DMS114 treated with DMSO at 0.1 percent for 48 hours (cell line): Measurements from ENCODE around the gene FAM120B.

Experiments used
- DNase-seq: peaks from one replicate; lab custom pipeline; 2025; ENCODE audit not compliant: unreplicated experiment; lab: John Stamatoyannopoulos, UW

Gene FAM120B

DNA sequence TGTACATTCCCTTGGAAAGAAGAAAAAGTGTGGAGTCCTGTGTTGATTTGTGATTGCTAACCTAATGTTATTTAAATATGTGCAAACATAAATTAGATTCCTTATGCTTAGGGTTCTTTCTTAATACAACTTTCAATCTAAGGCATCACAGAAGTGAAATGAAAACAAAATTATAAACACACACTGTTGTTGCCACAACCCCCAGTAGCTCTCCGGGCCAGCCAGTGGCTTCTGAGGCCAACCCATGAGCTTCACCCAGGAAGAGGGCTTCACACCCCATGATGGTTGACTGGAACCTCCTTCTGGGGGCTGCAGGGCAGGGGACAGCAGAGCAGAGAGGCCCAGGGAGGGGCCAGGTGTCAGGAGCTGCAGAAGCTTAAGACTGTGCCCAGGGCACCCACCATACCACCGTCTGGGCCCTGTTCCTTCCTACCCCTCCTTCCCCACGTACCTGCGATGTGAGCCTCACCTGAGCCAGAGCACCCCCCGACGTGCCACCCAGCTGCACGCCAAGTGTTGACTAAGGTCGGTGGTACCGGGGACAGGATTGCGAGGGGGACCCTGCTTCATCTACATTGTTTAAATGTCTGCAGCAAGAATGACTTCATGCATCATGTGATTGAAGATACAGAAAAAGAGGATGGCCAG, 110.5 kb downstream of the FAM120B start:
- DNase-seq, result no peak

DNA sequence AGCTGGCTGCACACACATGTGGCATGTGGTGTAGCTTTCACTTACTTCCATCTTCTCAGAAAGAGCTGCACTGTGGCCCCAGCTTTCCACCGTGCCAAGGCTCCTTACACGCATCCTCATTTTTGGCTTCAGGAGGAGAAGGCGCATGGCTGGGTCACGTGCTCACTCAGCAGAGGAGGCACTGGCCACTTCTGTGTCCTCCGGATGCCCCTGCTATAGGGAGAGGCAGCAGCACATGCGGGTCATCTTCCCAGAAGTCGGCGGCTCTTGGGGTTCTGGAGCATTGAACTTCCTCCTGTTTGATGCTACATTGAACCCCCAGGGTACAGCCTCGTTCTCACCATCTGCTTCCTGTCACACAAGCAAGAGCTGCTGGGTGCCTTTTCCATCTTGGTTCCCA, 111.3 kb downstream of the FAM120B start:
- no peak for DNase-seq

DNA sequence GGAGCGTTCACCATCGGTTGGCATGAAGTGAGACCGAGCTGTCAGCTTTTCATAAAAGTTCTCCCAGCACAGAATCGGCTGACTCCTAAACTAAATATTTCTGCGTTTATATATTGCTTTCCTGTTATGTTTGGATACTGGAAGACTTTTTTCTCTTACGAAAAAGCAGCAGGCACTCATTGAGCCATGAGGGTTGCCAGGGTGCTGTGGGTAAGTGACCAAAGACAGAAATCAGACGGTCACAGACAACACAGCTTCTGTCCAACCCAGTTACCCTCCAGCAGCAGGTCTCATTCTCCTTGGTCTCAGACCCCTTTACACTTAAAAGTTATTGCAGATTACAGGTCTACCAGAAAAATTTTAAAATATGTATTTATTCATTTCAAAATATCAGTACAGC, 113.7 kb downstream of the FAM120B start:
- DNase-seq, result no peak

DNA sequence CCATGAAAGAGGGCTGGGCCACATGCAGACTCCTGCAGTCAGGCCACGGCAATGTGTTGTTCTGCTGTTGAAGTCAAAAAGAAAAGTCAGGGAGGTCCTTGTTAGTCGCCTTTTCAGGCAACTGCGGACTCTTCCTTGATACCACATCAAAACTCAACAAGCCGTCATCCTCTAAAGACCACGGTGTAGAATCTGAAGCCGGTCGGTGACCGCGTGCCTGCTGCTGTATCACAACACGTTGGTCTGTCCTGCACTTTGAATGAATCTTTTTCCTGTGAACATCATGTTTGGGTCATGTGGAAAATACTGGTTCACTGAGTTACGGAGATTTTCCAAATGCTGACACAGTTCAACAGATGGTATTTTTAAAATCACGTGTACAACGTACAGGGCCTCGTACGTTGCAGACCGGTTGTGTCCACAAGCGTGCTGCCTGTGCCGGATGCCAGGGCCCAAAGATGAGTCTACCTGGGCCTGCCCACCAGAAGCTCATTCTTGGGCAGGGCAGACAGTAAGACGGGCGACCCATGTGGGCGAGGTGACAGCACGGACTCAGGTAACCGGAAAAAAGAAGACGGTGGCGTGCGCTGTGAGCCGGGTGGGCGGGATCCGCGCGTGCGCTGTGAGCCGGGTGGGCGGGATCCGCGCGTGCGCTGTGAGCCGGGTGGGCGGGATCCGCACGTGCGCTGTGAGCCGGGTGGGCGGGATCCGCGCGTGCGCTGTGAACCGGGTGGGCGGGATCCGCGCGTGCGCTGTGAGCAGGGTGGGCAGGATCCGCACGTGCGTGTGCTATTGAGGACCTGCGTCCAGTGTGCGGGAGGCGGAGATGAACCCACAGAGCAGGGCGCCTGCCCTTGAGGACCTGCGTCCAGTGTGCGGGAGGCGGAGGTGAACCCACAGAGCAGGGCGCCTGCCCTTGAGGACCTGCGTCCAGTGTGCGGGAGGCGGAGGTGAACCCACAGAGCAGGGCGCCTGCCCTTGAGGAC, 114.5 kb downstream of the FAM120B start:
- no peak for DNase-seq

DNA sequence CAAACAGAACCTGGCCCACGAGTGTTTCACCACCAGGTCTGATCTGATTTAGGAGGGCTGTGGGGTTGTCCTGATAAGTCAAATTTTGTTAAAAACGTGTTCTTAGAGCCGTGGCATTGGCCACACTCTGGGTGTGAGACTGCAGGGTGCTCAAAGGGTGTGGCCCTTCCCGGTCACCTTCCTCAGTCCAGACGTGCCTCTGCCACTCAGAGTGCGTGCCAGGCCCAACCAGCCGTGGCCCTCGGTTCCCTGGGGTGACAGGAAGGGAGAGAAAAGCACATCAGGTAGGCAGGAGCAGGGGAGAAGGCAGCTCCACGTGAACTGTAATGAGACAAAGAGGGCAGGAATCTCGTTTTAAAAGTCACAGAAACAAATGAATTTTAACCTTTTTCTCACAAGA, 115.4 kb downstream of the FAM120B start:
- no peak for DNase-seq

DNA sequence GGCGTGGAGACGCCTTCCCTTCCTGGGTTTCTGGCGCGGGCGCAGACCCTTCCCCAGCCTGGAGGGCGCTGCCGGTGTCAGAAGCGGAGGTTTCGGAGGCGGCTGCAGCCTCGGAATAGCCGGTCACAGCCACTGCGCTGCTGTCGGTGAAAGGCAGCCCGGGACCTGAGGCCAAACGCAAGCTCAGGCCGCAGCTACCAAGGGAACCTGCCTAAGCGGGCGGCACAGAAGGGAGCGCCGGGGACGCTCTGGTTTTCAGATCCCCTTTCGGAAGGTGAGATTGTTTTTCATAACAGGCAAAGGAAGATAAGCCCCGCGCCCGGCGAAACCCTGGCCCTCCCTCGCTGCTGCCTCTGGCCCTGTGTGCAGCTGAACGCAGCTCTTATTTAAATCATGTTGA, 116.5 kb downstream of the FAM120B start:
- DNase-seq, result no peak

DNA sequence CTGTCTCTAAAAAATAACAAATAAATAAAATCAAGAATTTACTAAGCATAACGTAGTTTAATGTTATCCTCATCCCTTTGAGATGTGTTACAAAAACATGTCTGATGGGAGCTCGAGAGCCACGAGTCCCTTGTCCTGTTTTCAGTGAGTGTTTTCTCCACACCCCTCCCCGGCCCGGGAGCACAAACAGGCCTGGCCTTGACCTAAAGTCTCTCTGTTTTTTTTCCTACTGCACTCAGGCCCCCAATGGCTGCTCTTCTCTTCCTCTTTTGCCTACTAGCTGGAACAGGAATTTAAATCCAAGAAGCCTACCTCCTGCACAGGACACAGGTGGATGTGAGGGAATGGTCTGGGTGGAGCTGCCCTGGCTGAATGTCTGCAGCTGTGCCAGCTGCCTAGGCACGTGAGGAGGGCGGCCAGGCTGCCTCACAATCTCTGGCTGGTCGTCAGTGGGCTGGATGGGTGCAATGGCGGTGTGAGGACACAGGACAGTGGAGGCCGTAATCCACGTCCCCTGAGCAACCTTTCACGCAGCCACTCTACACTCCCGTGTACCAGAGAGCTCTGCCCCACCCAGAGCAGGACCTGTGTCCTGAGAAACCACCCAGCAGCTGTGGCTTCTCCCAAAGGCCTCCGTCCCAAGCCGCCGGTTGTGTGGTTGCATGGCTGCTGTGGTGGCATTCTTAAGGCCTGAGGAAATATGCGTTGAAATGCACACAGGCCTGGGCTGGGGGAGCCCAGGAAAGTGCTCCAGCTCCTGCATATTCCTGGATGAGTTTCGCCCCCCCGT, 117.5 kb downstream of the FAM120B start:
- DNase-seq, result no peak

DNA sequence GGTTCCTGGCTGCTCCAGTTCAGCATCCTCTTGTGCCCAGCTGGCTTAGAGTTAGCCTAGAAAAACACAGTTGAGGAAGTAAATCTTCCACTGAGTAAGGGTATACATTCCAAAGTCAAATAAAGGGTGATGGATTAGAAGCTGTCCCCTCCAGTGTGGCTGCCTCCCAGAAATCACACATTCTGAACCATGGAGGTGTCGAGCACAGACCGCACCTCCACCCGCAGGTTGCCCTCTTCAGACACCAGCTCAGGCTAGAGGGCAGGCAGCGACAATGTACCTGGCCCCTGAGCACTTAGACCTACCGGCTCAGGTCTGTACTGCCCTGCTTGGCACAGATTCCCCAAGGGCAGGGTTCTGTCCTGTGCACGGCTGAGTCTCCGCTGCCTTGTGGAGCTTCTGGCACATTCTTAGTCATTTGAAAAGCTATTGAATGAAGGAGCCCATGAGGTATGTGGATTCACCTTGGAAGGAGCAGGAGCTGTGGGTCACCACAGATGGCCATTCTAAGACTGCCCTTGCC, 118.1 kb downstream of the FAM120B start:
- no peak for DNase-seq

DNA sequence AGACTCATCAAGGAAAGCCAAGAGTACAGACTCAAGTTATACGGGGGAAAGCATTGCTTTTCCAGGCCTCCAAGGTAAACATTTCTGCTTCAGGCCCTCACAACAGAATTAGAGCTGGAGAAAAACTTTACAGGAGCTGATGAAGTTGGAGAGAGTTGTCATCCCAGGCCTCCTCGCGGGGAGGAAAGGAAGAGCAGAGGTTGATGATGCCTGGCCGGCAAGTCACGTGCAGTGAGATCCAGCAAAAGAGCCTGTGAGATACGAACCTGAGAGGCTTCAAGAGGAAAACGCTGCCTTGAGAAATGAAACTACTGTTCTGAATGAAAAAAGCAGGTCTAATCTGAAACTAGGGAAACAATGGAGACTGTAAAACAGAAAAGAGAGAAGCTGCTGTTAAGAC, 122.9 kb downstream of the FAM120B start:
- no peak for DNase-seq

DNA sequence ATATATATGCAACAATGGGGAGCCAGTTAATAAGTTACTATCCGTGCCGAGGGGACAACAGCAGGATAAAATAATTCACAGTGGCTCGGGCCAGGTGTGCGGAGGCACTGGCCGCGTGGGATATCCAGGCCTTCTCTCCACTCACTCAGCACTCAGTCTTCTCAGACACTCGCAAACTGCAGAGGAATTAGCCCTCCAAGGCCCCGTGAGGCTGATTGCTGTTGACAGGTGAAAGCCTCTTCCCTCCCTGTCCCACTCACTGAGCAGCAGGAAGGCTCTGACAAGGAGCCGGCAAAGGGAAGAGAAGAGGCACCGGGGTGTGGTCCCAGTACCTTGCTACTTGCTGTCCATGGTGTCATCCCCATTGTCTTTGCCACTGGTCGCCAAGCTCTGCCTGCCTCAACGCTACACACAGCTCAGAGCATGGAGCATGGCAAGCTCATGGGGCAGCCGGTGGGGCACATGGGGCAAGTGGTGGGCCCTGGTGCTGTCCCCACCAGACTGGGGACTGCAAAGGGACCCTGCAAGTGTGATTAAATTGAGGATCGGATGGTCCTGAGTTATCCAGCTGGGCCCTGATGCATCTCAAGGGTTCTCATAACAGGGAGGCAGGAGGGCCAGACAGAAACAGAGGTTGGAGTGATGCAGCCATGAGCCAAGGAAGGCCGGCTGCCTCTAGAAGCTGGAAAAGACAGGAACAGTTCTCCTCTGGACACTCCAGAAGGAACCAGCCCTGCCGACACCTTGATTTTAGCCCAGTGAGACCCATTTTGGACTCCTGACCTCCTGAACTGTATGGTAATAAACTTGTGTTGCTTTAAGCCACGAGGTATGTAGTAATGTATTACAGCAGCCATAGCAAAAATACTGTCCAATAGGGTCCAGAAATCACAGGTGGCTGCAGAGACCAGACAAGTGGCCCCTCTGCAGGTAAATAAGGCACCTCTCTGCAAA, 126.9 kb downstream of the FAM120B start:
- no peak for DNase-seq

DNA sequence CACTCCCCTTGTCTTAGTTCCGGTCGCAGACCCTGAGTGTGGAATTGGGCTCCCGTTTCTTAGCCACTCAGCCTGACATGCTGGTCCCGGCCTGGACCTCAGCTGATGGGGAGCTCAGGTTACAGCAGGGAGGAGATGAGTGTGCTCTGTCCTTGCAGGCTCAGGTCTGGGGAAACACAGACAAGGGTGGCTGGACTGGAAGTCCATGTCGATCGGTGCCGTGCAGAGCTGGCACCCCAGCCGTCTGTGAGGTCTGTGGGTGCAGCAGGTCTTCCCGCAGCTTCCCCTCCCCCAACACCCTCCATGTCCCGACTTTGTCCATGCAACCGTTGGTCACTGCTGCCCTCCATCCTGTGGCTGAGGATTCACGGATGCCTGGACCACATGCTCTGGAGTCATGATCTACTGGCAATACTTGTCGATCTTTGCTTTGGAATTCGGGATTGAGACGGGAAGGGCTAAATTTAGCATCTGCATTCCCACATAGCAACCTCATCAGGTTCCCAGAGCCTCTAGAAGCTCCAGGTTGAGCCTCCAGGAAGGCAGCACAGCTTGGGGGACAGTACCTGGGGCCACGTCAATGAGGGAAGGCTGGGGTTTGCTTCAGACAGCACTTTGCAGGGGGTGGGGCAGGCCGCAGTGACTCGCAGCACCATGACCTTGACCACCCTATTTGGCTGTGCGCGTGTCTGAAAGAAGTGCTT, 127.7 kb downstream of the FAM120B start:
- no peak for DNase-seq

DNA sequence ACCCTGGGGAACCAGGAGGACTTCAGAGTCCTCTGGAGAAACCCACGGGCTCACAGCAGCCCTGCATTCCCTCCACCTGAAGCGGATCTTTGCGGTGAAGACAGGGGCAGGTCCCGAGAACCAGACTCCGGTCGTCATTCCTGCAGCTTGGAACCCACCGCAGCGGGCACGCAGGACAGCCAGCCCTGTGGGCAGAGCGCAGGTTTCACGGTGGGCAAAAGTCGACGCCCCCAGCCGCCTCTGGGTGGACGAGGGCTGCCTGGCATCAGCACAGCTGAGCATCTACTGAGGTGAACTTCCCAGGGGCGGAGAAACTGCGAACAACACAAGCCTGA, 128.2 kb downstream of the FAM120B start:
- DNase-seq, result no peak

DNA sequence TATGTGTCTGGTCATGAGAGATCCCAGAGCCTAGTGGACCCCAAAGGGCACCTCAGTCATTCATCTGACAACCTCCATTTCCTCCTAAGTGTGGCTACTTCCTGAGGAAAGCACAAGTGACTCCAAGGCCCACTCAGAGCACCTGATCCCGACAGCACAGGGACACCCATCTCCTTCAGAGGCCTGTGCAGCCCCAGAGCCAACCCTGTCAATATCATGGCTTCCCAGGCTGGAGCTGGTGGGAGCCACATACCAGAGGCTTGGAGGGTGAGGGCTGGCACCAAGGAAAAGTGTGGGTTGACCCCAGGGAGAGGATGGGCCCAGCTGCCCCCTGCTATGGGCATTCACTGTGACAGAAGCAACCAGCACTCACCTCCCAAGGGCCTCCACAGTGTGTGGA, 129.2 kb downstream of the FAM120B start:
- DNase-seq, result no peak

DNA sequence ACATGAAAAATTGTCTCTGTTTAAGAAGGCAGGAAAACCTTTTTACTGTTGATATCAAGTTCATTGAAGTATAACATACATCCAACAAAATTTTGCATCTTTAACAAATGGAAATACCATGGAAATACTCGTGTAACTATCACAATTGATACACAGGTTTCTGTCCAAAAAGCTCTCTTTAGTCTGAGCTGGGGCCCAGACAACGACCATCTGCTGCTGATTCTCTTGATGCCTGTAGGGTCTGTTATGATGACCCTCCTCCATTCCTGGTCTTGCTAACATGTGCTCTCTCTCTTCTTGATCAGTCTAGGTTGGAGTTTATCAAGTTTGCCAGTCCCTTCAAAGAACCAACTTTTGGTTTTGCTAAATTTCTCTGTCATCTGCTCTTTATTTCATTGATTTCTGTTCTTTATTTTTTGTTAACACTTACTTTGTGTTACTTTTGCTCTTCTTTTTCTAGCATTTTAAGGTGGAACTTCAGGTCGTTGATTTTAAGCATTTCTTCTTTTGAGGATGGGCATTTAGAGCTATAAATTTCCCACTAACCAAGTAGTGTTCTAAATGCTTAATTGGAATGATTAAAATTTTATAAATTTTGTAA, 129.8 kb downstream of the FAM120B start:
- DNase-seq, result no peak

DNA sequence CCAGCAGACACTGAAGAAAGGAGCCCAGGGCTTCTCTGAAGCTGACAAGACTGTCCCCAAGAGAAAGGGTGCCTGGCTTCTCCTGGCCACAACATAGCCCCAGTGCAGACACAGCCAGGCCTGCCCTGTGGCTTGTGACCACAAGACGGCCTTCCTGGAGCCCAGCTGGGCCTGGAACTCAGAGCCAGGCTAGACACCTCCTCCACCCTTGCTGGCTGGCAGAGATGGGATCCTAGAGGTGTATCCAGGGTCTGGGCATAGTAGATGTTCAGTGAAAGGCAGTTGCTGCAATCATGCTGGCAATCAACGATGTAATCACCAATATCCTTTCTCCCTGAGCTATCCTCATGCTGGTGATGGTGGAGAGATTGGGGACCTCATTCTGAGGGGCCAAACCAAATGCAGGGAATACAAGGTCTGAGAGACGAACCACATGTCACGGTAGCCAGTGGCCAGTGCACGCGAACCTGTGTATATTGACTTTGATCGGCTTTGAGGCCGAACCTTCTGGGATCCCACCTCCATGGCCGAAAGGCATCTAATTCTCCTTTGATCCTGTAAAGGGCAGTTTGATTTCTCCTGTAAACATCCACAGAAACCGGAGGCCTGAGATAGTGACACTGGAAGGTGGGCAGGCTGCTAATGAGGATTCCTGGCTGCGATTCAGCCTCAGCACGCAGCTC, 131.3 kb downstream of the FAM120B start:
- DNase-seq, result no peak

DNA sequence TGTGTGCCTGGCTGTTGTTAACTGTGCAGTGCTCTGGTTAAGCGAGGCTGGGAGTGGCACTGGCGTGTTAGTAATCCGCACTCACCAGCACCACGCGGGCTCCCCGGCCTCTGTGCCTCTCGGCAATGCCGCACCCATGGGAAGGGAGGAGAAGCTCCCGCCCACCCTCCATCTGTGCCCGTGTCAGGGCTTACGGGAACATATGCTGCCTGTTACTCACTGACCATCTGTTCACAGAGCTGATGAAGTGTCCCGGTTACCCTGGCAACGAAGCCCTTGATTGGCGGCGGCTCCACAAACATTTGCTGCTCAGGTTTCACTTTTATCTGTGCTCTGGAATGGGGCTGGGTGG, 131.8 kb downstream of the FAM120B start:
- DNase-seq, result no peak

DNA sequence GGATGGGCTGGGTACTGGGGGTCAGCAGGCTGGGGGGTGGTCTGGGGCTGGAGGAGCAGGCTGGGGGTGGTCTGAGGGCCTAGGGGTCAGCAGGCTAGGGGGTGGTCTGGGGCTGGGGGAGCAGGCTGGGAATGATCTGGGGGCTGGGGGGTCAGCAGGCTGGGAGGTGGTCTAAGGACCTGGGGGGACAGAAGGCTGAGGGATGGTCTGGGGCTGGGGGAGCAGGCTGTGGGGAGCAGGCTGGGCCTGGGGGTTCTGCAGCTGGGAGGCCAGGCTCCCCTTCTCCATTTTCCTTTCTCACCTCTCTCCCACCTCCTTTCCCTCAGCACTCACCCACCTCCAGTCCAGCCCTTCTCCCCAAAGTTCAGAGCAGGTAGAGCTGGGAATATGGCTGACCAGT, 132.3 kb downstream of the FAM120B start:
- DNase-seq, result no peak

DNA sequence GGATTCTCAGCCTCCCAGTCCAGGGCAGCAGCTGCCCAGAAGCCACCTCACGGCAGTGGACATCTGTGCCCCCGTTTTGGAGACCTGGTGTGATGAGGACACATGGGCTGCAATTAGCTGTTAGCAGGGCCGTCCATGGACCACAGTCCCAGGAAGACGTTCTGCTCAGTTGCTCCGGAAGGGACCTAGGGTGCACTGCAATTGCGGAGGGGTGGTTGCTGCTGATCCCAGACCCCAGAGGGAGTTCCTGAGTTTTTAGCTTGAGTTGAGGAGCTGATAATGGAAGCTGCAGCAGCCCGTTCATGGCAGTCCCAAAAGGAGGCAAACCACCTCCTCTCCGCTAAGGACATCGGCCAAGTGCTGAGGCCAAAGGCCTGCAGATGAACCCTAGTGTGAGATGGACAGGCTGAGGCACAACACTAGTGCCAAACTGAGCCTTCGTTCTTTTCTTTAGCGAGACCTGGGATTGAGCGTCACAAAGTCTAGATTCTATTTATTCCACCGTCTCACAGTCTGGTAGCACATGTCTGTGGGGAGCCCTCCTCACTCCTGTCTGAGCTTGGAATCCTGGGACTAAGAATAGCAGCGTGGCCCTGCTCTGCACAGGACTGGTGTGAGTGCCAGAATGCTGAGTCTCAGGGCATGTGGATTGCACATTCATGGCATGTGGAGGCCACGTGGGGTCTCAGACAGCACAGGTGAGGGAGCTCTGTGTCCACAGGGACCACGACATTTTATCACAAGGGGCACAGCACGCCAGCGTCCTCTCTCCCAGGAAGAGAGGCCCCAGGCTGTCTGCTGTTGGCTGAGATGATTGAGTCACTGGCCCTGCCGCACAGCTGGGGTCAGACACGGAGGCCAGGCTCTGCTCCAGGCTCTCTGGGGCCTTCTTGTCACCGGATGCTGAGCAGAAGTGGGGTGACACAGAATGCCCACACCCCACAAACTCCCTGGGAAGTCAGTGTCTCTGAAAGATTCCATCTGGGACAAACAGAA, 133.1 kb downstream of the FAM120B start:
- DNase-seq, result no peak
